ENCODE measurements around the gene ARHGEF4. TPM values are rescaled to one million over a fixed set of nuclear protein-coding genes. Genes with fewer than 3 reads are reported as not detected.
"Not testable (repeated sequence)": the region's sequence is repeated elsewhere in the genome, so short reads cannot be mapped to it uniquely, and the experiment has no call there.

ARHGEF4 gene
- polyA plus RNA-seq, 3 donors, result 0.05 TPM; not detected in 2

GRCh38 chr2:130899306-130899705 is 62.6 kb downstream of the ARHGEF4 start:
- Mint-ChIP-seq H3K9me3 (peaks cover 0 to 10% (median 2%) of the 10 kb centered on the region in 7 donors), H3K4me3 (no peak overlapping the region), H3K4me1 (peaks cover 6% of the 10 kb centered on the region), H3K27me3 (ENCODE audit: low read depth in 3 of 3) (peaks cover 2 to 10% (median 7%) of the 10 kb centered on the region in 3 donors), H3K36me3 (no peaks in the 10 kb centered on the region), H3K27ac (no peak overlapping the region)
- Histone ChIP-seq H3K4me3 (replicated peaks in 1 of 3; ENCODE audit: low read depth in 2 of 3, low read length in 3 of 3) (no peak overlapping the region), H4K20me1 (ENCODE audit: insufficient read depth, low read length) (no peaks in the 10 kb centered on the region), H3K79me2 (ENCODE audit: insufficient read depth, low read length) (no peaks in the 10 kb centered on the region), H3K36me3 (replicated peaks in 1 of 2; ENCODE audit: control insufficient read depth in 1 of 2, insufficient read depth in 2 of 2, low read length in 2 of 2) (no peaks in the 10 kb centered on the region), H2AFZ (ENCODE audit: insufficient read depth, low read depth, low read length, poor library complexity, severe bottlenecking) (no peak overlapping the region), H3K9me3 (replicated peaks in 1 of 2; ENCODE audit: control insufficient read depth in 1 of 2, insufficient read depth in 1 of 2, low read length in 2 of 2) (no peaks in the 10 kb centered on the region), H3K4me2 (replicated peaks; ENCODE audit: extremely low read depth, low read length, poor library complexity, severe bottlenecking) (no peak overlapping the region), H3K9ac (ENCODE audit: insufficient read depth, low read length, poor library complexity, severe bottlenecking) (no peak overlapping the region), H3K27me3 (ENCODE audit: control insufficient read depth in 2 of 2, insufficient read depth in 2 of 2, low read length in 2 of 2) (no peaks in the 10 kb centered on the region), H3K4me1 (ENCODE audit: control insufficient read depth in 1 of 2, insufficient read depth in 2 of 2, low read length in 2 of 2) (peaks cover under 1 to 11% of the 10 kb centered on the region in 2 donors), H3K27ac (ENCODE audit: low read depth in 1 of 2, low read length in 2 of 2) (no peak overlapping the region)
- intact Hi-C loops (cut with micrococcal nuclease), result no loop called here
- WGBS (ENCODE audit: insufficient coverage), result 83% methylated on average over 4 of the region's 5 CpGs
- DNase-seq, result no peak
- no peak for TF ChIP-seq CTCF (IDR thresholded peaks at IDR 0.05)

GRCh38 chr2:130901061-130901460 is 64.3 kb downstream of the ARHGEF4 start:
- Histone ChIP-seq H3K36me3 (replicated peaks in 1 of 2; ENCODE audit: control insufficient read depth in 1 of 2, insufficient read depth in 2 of 2, low read length in 2 of 2) (no peaks in the 10 kb centered on the region), H3K27ac (ENCODE audit: low read depth in 1 of 2, low read length in 2 of 2) (no peak overlapping the region), H3K9ac (ENCODE audit: insufficient read depth, low read length, poor library complexity, severe bottlenecking) (no peak overlapping the region), H3K4me3 (replicated peaks in 1 of 3; ENCODE audit: low read depth in 2 of 3, low read length in 3 of 3) (no peak overlapping the region), H3K79me2 (ENCODE audit: insufficient read depth, low read length) (no peaks in the 10 kb centered on the region), H4K20me1 (ENCODE audit: insufficient read depth, low read length) (no peaks in the 10 kb centered on the region), H3K4me1 (ENCODE audit: control insufficient read depth in 1 of 2, insufficient read depth in 2 of 2, low read length in 2 of 2) (no peaks in the 10 kb centered on the region), H3K4me2 (replicated peaks; ENCODE audit: extremely low read depth, low read length, poor library complexity, severe bottlenecking) (no peak overlapping the region), H3K27me3 (ENCODE audit: control insufficient read depth in 2 of 2, insufficient read depth in 2 of 2, low read length in 2 of 2) (no peaks in the 10 kb centered on the region), H2AFZ (ENCODE audit: insufficient read depth, low read depth, low read length, poor library complexity, severe bottlenecking) (no peak overlapping the region), H3K9me3 (replicated peaks in 1 of 2; ENCODE audit: control insufficient read depth in 1 of 2, insufficient read depth in 1 of 2, low read length in 2 of 2) (peaks cover 0 to 4% of the 10 kb centered on the region in 2 donors)
- no peak overlapping the region for H3K27ac Mint-ChIP-seq
- H3K27me3 Mint-ChIP-seq (ENCODE audit: low read depth in 3 of 3), result peaks cover 4 to 10% (median 10%) of the 10 kb centered on the region in 3 donors
- WGBS (ENCODE audit: insufficient coverage), result 91% methylated on average over 3 of the region's 3 CpGs
- H3K4me1 Mint-ChIP-seq, result no peaks in the 10 kb centered on the region
- no peaks in the 10 kb centered on the region for H3K36me3 Mint-ChIP-seq
- intact Hi-C loops (cut with micrococcal nuclease), result no loop called here
- peaks cover 0 to 17% (median 3%) of the 10 kb centered on the region in 7 donors for H3K9me3 Mint-ChIP-seq
- no peak overlapping the region for H3K4me3 Mint-ChIP-seq
- DNase-seq, result no peak
- no peak for TF ChIP-seq CTCF (IDR thresholded peaks at IDR 0.05)

GRCh38 chr2:130901626-130902025 is 64.9 kb downstream of the ARHGEF4 start:
- H3K79me2 ChIP-seq (ENCODE audit: insufficient read depth, low read length); H3K27me3 ChIP-seq (ENCODE audit: control insufficient read depth in 2 of 2, insufficient read depth in 2 of 2, low read length in 2 of 2); H3K4me2 ChIP-seq (replicated peaks; ENCODE audit: extremely low read depth, low read length, poor library complexity, severe bottlenecking); H3K4me1 Mint-ChIP-seq; H4K20me1 ChIP-seq (ENCODE audit: insufficient read depth, low read length); H3K4me3 ChIP-seq (replicated peaks in 1 of 3; ENCODE audit: low read depth in 2 of 3, low read length in 3 of 3); H3K36me3 Mint-ChIP-seq; H3K9me3 ChIP-seq (replicated peaks in 1 of 2; ENCODE audit: control insufficient read depth in 1 of 2, insufficient read depth in 1 of 2, low read length in 2 of 2); H3K27ac ChIP-seq (ENCODE audit: low read depth in 1 of 2, low read length in 2 of 2); intact Hi-C loops (cut with micrococcal nuclease); H3K4me3 Mint-ChIP-seq; H3K27ac Mint-ChIP-seq; H3K9ac ChIP-seq (ENCODE audit: insufficient read depth, low read length, poor library complexity, severe bottlenecking); H3K4me1 ChIP-seq (ENCODE audit: control insufficient read depth in 1 of 2, insufficient read depth in 2 of 2, low read length in 2 of 2); H2AFZ ChIP-seq (ENCODE audit: insufficient read depth, low read depth, low read length, poor library complexity, severe bottlenecking); DNase-seq; H3K36me3 ChIP-seq (replicated peaks in 1 of 2; ENCODE audit: control insufficient read depth in 1 of 2, insufficient read depth in 2 of 2, low read length in 2 of 2): not testable (repeated sequence)
- Mint-ChIP-seq H3K27me3 (ENCODE audit: low read depth in 3 of 3) (peaks cover 4 to 10% (median 10%) of the 10 kb centered on the region in 3 donors), H3K9me3 (peaks cover 0 to 14% (median 5%) of the 10 kb centered on the region in 7 donors)
- WGBS (ENCODE audit: insufficient coverage), result 96% methylated on average over 7 of the region's 9 CpGs

All from CD14-positive monocyte (primary cell).